Esophagus mucosa (tissue), 1 donor: ENCODE results near the gene GAS2L2. TPM values are rescaled to one million over a fixed set of nuclear protein-coding genes. Genes with fewer than 3 reads are reported as not detected.

Experiments used
- total RNA-seq: library from RNA; stranded (reverse); gene quantifications from one replicate; pipeline ENCODE4 v1.2.4, GENCODE V29; 2023
- donor health status: DM: yes; HTN: yes; CAD: no.

The GAS2L2 gene
- total RNA-seq, 1 donor from 2014 or later = not detected

Other genes starting within 250 kb of the GAS2L2 start
- gene SLFN12L, start 215.6 kb downstream of the GAS2L2 start, total RNA-seq = 0.40 TPM
- not detected for gene SLFN14, start 192.4 kb downstream of the GAS2L2 start, total RNA-seq
- 3.9 TPM for gene PEX12, start 174.7 kb downstream of the GAS2L2 start, total RNA-seq
- gene AP2B1, start 165.9 kb downstream of the GAS2L2 start, total RNA-seq = 37.9 TPM
- 0.32 TPM for gene RASL10B, start 21.6 kb downstream of the GAS2L2 start, total RNA-seq
- gene C17orf50, start 7.6 kb upstream of the GAS2L2 start, total RNA-seq = not detected
- 14.5 TPM for gene MMP28, start 42.4 kb upstream of the GAS2L2 start, total RNA-seq
- 156 TPM for gene TAF15, start 56.2 kb upstream of the GAS2L2 start, total RNA-seq
- not detected for gene HEATR9, start 115.7 kb upstream of the GAS2L2 start, total RNA-seq
- gene CCL5, start 127.1 kb upstream of the GAS2L2 start, total RNA-seq = 0.56 TPM
- gene RDM1, start 177.5 kb upstream of the GAS2L2 start, total RNA-seq = 1.1 TPM
- gene LYZL6, start 190.5 kb upstream of the GAS2L2 start, total RNA-seq = not detected
- gene CCL16, start 228.3 kb upstream of the GAS2L2 start, total RNA-seq = not detected
- gene CCL14, start 233.5 kb upstream of the GAS2L2 start, total RNA-seq = 10.4 TPM
- gene CCL15, start 248.3 kb upstream of the GAS2L2 start, total RNA-seq = 0.68 TPM